ENCODE results near the gene RBPJ.

Gene RBPJ

DNA sequence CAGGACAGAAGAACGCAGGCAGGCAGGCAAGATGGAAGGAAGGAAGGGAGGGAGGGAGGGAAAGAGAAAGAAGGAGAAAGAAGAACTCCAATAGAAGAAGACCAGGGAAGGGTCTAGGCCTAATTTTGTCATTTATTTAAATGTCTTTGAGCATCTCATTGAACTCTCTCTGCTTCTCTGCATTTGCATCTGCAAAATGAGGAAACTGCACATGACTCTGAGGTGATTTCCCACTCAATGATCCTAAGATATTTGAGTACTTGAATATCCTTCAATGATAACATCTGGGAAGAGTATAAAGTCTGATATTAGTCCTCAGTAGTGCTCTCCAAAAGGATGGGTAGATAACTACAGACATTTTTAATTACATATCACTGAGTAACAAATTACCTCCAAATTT lies 33.1 kb upstream of the RBPJ start:
- no peak for ATAC-seq (ENCODE audit: low read depth)
- no peaks in the 10 kb centered on the region for H3K36me3 ChIP-seq (ENCODE audit: low read depth)

DNA sequence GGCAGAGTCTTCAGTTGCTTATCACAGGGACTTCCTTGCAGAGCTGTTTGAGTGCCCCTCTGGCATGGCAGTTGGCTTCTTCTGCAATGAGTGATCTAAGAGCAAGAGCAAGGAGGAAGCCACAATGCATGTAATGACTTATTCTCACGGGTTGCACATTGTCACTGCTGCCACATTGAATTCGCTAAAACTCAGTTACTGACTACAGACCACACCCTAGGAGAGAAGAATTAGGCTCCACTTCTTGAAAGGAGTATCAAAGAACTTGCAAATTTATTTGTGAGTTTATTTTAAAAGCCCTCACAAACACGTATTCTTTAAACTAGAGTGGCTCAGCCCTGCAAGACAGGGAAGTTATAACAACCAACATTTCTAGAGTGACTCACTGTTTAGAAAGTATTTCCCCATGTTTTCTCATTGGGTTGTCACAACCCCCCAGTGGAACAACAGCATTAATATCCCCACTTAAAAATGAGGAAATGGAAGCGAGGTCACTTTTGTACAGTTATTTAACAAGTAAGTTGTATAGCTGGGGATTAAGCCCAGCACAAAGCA lies 32.4 kb upstream of the RBPJ start:
- H3K27me3 ChIP-seq (ENCODE audit: insufficient read depth, poor library complexity, severe bottlenecking): no peaks in the 10 kb centered on the region
- ATAC-seq (ENCODE audit: low read depth): peak; percentile 62; the same call in 2 of the 3 replicates
- no peak for TF ChIP-seq CTCF (IDR thresholded peaks at IDR 0.05; ENCODE audit: poor library complexity, severe bottlenecking)
- no peaks in the 10 kb centered on the region for H3K36me3 ChIP-seq (ENCODE audit: low read depth)
- peaks cover 18% of the 10 kb centered on the region for H3K4me1 ChIP-seq (ENCODE audit: insufficient read depth, poor library complexity, severe bottlenecking)
- H3K27ac ChIP-seq (ENCODE audit: poor library complexity, severe bottlenecking): no peak overlapping the region
- H3K4me3 ChIP-seq (ENCODE audit: severe bottlenecking): no peak overlapping the region
- no peaks in the 10 kb centered on the region for H3K9me3 ChIP-seq (ENCODE audit: severe bottlenecking)
- DNase-seq (ENCODE audit: low spot score): no peak

More for the DNA sequence above, 33.1 kb upstream of the RBPJ start:
- no peak for DNase-seq (ENCODE audit: low spot score)
- no peaks in the 10 kb centered on the region for H3K9me3 ChIP-seq (ENCODE audit: severe bottlenecking)
- H3K4me1 ChIP-seq (ENCODE audit: insufficient read depth, poor library complexity, severe bottlenecking): peaks cover 18% of the 10 kb centered on the region
- H3K4me3 ChIP-seq (ENCODE audit: severe bottlenecking): no peak overlapping the region
- H3K27ac ChIP-seq (ENCODE audit: poor library complexity, severe bottlenecking): no peak overlapping the region
- no peaks in the 10 kb centered on the region for H3K27me3 ChIP-seq (ENCODE audit: insufficient read depth, poor library complexity, severe bottlenecking)
- no peak for TF ChIP-seq CTCF (IDR thresholded peaks at IDR 0.05; ENCODE audit: poor library complexity, severe bottlenecking)

GRCh38 chr4:26289401-26289800 lies 31.4 kb upstream of the RBPJ start:
- no peaks in the 10 kb centered on the region for H3K36me3 ChIP-seq (ENCODE audit: low read depth)
- no peak for TF ChIP-seq CTCF (IDR thresholded peaks at IDR 0.05; ENCODE audit: poor library complexity, severe bottlenecking)
- H3K4me1 ChIP-seq (ENCODE audit: insufficient read depth, poor library complexity, severe bottlenecking): peaks cover 18% of the 10 kb centered on the region
- H3K27me3 ChIP-seq (ENCODE audit: insufficient read depth, poor library complexity, severe bottlenecking): no peaks in the 10 kb centered on the region
- ATAC-seq (ENCODE audit: low read depth) (peak; percentile 94), DNase-seq (ENCODE audit: low spot score) (no peak)
- no peaks in the 10 kb centered on the region for H3K9me3 ChIP-seq (ENCODE audit: severe bottlenecking)
- no peak overlapping the region for H3K4me3 ChIP-seq (ENCODE audit: severe bottlenecking)
- H3K27ac ChIP-seq (ENCODE audit: poor library complexity, severe bottlenecking): no peak overlapping the region

DNA sequence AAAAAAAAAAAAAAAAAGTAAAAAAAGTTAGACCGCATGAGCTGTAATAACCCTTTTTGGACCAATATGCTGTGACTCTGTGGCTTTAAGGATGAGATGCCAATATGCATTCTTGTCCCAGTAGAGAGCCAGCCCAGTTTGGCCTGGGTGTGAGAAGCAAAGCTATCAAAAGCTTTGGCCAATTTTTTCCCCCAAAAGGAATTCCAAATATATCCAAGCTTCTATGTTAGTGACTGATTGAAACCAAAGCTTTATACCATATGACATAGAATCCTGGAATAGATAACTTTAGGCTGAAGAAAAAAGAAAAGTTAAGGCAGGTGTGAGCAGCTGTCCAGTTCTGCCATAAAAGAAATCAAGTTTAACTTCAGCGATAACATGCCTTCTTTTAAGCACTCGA lies 30.5 kb upstream of the RBPJ start:
- no peak for ATAC-seq (ENCODE audit: low read depth)
- no peak for TF ChIP-seq CTCF (IDR thresholded peaks at IDR 0.05; ENCODE audit: poor library complexity, severe bottlenecking)
- Histone ChIP-seq H3K36me3 (ENCODE audit: low read depth) (no peaks in the 10 kb centered on the region), H3K4me3 (ENCODE audit: severe bottlenecking) (no peak overlapping the region), H3K27ac (ENCODE audit: poor library complexity, severe bottlenecking) (no peak overlapping the region), H3K9me3 (ENCODE audit: severe bottlenecking) (no peaks in the 10 kb centered on the region), H3K4me1 (ENCODE audit: insufficient read depth, poor library complexity, severe bottlenecking) (peaks cover 18% of the 10 kb centered on the region), H3K27me3 (ENCODE audit: insufficient read depth, poor library complexity, severe bottlenecking) (no peaks in the 10 kb centered on the region)
- no peak for DNase-seq (ENCODE audit: low spot score)

GRCh38 chr4:26294904-26295303 lies 25.9 kb upstream of the RBPJ start:
- no peak for ATAC-seq (ENCODE audit: low read depth)
- Histone ChIP-seq H3K9me3 (ENCODE audit: severe bottlenecking) (no peaks in the 10 kb centered on the region), H3K27me3 (ENCODE audit: insufficient read depth, poor library complexity, severe bottlenecking) (no peaks in the 10 kb centered on the region), H3K4me3 (ENCODE audit: severe bottlenecking) (no peak overlapping the region), H3K4me1 (ENCODE audit: insufficient read depth, poor library complexity, severe bottlenecking) (peaks cover 2% of the 10 kb centered on the region), H3K27ac (ENCODE audit: poor library complexity, severe bottlenecking) (no peak overlapping the region), H3K36me3 (ENCODE audit: low read depth) (no peaks in the 10 kb centered on the region)
- no peak for TF ChIP-seq CTCF (IDR thresholded peaks at IDR 0.05; ENCODE audit: poor library complexity, severe bottlenecking)
- DNase-seq (ENCODE audit: low spot score): no peak
